Measurements from ENCODE around the gene SEC16A. TPM values are rescaled to one million over a fixed set of nuclear protein-coding genes. Genes with fewer than 3 reads are reported as not detected.

SEC16A gene
- total and polyA plus RNA-seq, 8 donors = 14.6 to 105 (median 45.4) TPM

DNA sequence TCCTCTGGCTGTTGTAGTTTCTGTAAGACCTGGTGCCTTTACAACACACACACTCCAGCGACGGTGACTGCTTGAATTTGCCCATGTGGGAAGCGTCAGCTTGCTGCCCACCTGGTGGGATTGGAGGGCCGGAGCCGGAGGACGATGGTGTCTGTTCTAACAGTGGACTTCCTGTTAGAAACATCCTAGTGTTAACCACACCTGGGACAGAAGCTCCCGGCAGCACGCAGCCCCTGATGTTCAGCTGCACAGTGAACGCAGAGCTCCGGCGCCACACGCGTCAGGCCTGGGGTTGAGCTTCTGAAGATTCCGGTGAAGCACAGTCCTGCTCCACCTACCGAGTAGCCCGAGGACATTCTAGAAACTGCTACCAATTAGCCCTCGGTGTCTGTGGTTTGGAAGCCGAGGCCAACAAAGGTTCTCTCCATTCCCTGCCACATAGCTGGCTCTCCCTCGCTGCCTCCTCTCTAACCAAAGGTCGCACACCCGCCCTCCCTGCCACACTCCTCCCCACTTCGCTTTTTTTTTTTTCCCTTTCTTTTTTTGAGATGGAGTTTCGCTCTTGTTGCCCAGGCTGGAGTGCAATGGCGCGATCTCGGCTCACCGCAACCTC is 58.0 kb downstream of the SEC16A start:
- TF ChIP-seq POLR2AphosphoS5 (IDR thresholded peaks at IDR 0.05) (no peak), EP300 (IDR thresholded peaks at IDR 0.05) (no peak), CTCF (IDR thresholded peaks at IDR 0.05) (no peak), POLR2A (IDR thresholded peaks at IDR 0.05) (no peak)
- peaks cover 37 to 96% (median 94%) of the 10 kb centered on the region in 4 donors for H3K36me3 ChIP-seq
- no peak overlapping the region for H3K27ac ChIP-seq
- 84 to 91% (median 90%) methylated on average over 20 to 27 of the region's 27 CpGs for WGBS, 5 donors
- H3K4me3 ChIP-seq = no peak overlapping the region
- intact Hi-C loops (cut with DNase I; ENCODE audit: low total_unique reads) = no loop called here
- H3K9me3 ChIP-seq = no peaks in the 10 kb centered on the region
- DNase-seq = no peak
- no peaks in the 10 kb centered on the region for H3K4me1 ChIP-seq
- no peaks in the 10 kb centered on the region for H3K27me3 ChIP-seq

GRCh38 chr9:136423432-136424146 is 59.3 kb downstream of the SEC16A start:
- Histone ChIP-seq H3K4me1 (no peaks in the 10 kb centered on the region), H3K27ac (no peak overlapping the region), H3K36me3 (peaks cover 50 to 96% (median 94%) of the 10 kb centered on the region in 4 donors), H3K27me3 (no peaks in the 10 kb centered on the region), H3K9me3 (no peaks in the 10 kb centered on the region), H3K4me3 (no peak overlapping the region)
- TF ChIP-seq EP300 (IDR thresholded peaks at IDR 0.05) = no peak
- no peak for TF ChIP-seq POLR2A (IDR thresholded peaks at IDR 0.05)
- intact Hi-C loops (cut with DNase I; ENCODE audit: low total_unique reads) = no loop called here
- WGBS, 5 donors = 92 to 96% (median 95%) methylated on average over 43 of the region's 43 CpGs
- no peak for DNase-seq

GRCh38 chr9:136422876-136423275 is 60.0 kb downstream of the SEC16A start:
- no peak for DNase-seq
- Histone ChIP-seq H3K9me3 (no peaks in the 10 kb centered on the region), H3K4me1 (no peaks in the 10 kb centered on the region), H3K27me3 (no peaks in the 10 kb centered on the region), H3K27ac (no peak overlapping the region), H3K36me3 (peaks cover 57 to 96% (median 95%) of the 10 kb centered on the region in 4 donors), H3K4me3 (no peak overlapping the region)
- TF ChIP-seq CTCF (IDR thresholded peaks at IDR 0.05) = no peak
- no peak for TF ChIP-seq POLR2A (IDR thresholded peaks at IDR 0.05)
- TF ChIP-seq EP300 (IDR thresholded peaks at IDR 0.05) = no peak
- no peak for TF ChIP-seq POLR2AphosphoS5 (IDR thresholded peaks at IDR 0.05)
- intact Hi-C loops (cut with DNase I; ENCODE audit: low total_unique reads) = no loop called here
- 93 to 96% (median 94%) methylated on average over 26 of the region's 26 CpGs for WGBS, 5 donors

- TF ChIP-seq CTCF (IDR thresholded peaks at IDR 0.05) (no peak), POLR2AphosphoS5 (IDR thresholded peaks at IDR 0.05) (no peak), POLR2A (IDR thresholded peaks at IDR 0.05) (no peak), EP300 (IDR thresholded peaks at IDR 0.05) (no peak)
- Histone ChIP-seq H3K9me3 (no peaks in the 10 kb centered on the region), H3K4me1 (no peaks in the 10 kb centered on the region), H3K36me3 (peaks cover 67 to 97% (median 97%) of the 10 kb centered on the region in 4 donors), H3K27ac (no peak overlapping the region), H3K4me3 (no peak overlapping the region), H3K27me3 (no peaks in the 10 kb centered on the region)
- no peak for DNase-seq
- intact Hi-C loops (cut with DNase I; ENCODE audit: low total_unique reads) = no loop called here
- WGBS, 5 donors = 89 to 98% (median 95%) methylated on average over 11 to 21 of the region's 21 CpGs
These were observed 61.0 kb downstream of the SEC16A start for GRCh38 chr9:136421791-136422190.

DNA sequence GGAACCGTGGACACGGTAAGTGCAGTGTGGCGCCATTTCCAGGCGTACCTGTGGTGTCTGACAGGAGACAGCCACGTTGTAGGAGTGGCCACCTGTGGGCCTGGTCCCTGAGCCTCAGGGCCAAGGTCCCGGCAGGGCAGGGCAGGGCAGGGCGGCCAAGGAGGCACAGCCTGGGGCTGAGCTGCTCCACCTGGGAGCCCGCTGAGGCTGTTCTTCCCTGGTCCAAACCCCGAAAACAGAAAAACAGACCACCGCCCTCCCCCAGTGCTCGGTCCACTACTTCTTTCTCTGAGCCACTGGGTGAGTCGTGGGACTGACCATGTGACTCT is 63.8 kb downstream of the SEC16A start:
- TF ChIP-seq CTCF (IDR thresholded peaks at IDR 0.05) (no peak), POLR2A (IDR thresholded peaks at IDR 0.05) (no peak), EP300 (IDR thresholded peaks at IDR 0.05) (no peak), POLR2AphosphoS5 (IDR thresholded peaks at IDR 0.05) (no peak)
- no peaks in the 10 kb centered on the region for H3K27me3 ChIP-seq
- DNase-seq = no peak
- no peak overlapping the region for H3K27ac ChIP-seq
- WGBS, 5 donors = 92 to 93% (median 93%) methylated on average over 11 to 12 of the region's 12 CpGs
- intact Hi-C loops (cut with DNase I; ENCODE audit: low total_unique reads) = no loop called here
- H3K4me3 ChIP-seq = no peak overlapping the region
- H3K9me3 ChIP-seq = no peaks in the 10 kb centered on the region
- H3K36me3 ChIP-seq = peaks cover 92 to 100% (median 100%) of the 10 kb centered on the region in 4 donors
- H3K4me1 ChIP-seq = no peaks in the 10 kb centered on the region

All from stomach (tissue), 9 donors.